ENCODE results near the gene AACS. TPM values are rescaled to one million over a fixed set of nuclear protein-coding genes. Genes with fewer than 3 reads are reported as not detected.

Gene AACS
- polyA plus RNA-seq, 1 donor (not counting 4 experiments of a cell fraction or from before 2014, with no cell fraction given), result 27.0 TPM

DNA sequence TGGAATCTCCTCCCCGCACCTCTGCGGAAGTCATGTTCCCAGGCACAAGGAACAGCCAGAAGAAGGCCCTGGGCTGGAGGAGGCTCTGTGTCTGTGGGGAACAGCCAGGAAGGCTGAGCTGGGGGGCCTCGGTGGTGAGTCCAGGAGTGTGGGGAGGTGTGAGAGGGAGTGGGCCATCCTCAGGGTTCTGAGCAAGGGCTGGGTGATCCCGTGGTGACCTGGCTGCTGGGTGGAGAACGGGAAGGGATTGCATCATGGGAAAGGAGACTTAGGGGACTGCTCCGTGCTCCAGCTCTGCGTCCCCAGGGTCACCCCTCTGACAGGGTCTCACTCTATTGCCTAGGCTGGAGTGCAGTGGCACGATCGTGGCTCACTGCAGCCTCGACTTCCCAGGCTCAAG, 13.8 kb downstream of the AACS start:
- H3K9me1 ChIP-seq (ENCODE audit: control insufficient read depth, extremely low read depth, insufficient read depth, low read length), result no peaks in the 10 kb centered on the region
- no peak overlapping the region for H2AFZ ChIP-seq (ENCODE audit: control insufficient read depth, low read length)
- H3K4me1 ChIP-seq (ENCODE audit: control insufficient read depth, extremely low read depth, insufficient read depth, low read length), result peaks cover 11% of the 10 kb centered on the region
- no peak overlapping the region for H3K4me3 ChIP-seq (ENCODE audit: control insufficient read depth in 2 of 3, extremely low read depth in 1 of 3, insufficient read depth in 2 of 3, low read depth in 1 of 3, low read length in 3 of 3)
- H3K79me2 ChIP-seq (ENCODE audit: control insufficient read depth, insufficient read depth, low read length), result peaks cover 2% of the 10 kb centered on the region
- dilution Hi-C loops (cut with MboI; ENCODE audit: extremely low pct_ligation_motif_present, low sequenced_read_pairs), result no loop called here
- no peaks in the 10 kb centered on the region for H3K27me3 ChIP-seq (ENCODE audit: control insufficient read depth, extremely low read depth, insufficient read depth, low read length)
- no peak for DNase-seq (ENCODE audit: low read depth, low spot score)
- FAIRE-seq, result no peak
- H3K9me3 ChIP-seq (ENCODE audit: control insufficient read depth, low read depth, low read length), result no peaks in the 10 kb centered on the region
- peak overlapping the region; percentile 91 for H3K27ac ChIP-seq (ENCODE audit: control insufficient read depth, insufficient read depth, low read length)
- TF ChIP-seq, protein P1, sequence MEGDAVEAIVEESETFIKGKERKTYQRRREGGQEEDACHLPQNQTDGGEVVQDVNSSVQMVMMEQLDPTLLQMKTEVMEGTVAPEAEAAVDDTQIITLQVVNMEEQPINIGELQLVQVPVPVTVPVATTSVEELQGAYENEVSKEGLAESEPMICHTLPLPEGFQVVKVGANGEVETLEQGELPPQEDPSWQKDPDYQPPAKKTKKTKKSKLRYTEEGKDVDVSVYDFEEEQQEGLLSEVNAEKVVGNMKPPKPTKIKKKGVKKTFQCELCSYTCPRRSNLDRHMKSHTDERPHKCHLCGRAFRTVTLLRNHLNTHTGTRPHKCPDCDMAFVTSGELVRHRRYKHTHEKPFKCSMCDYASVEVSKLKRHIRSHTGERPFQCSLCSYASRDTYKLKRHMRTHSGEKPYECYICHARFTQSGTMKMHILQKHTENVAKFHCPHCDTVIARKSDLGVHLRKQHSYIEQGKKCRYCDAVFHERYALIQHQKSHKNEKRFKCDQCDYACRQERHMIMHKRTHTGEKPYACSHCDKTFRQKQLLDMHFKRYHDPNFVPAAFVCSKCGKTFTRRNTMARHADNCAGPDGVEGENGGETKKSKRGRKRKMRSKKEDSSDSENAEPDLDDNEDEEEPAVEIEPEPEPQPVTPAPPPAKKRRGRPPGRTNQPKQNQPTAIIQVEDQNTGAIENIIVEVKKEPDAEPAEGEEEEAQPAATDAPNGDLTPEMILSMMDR (optimal IDR thresholded peaks at IDR 0.05 in 1 of 3, IDR thresholded peaks at IDR 0.05 in 1 of 3, conservative IDR thresholded peaks at IDR 0.05 in 1 of 3; ENCODE audit: extremely low read depth in 1 of 3, insufficient read depth in 2 of 3, low read length in 3 of 3), result no peak
- no peak for TF ChIP-seq EZH2 (IDR thresholded peaks at IDR 0.05; ENCODE audit: low read length)
- H4K20me1 ChIP-seq (ENCODE audit: control insufficient read depth, extremely low read depth, insufficient read depth, low read length), result no peaks in the 10 kb centered on the region
- no peak overlapping the region for H3K4me2 ChIP-seq (ENCODE audit: control insufficient read depth, extremely low read depth, insufficient read depth, low read depth, low read length)
- H3K36me3 ChIP-seq (ENCODE audit: control insufficient read depth in 2 of 2, extremely low read depth in 1 of 2, insufficient read depth in 2 of 2, low read length in 2 of 2), result peaks cover 21% of the 10 kb centered on the region in 2 experiments
- H3K9ac ChIP-seq (ENCODE audit: control insufficient read depth, extremely low read depth, insufficient read depth, low read length), result no peak overlapping the region

DNA sequence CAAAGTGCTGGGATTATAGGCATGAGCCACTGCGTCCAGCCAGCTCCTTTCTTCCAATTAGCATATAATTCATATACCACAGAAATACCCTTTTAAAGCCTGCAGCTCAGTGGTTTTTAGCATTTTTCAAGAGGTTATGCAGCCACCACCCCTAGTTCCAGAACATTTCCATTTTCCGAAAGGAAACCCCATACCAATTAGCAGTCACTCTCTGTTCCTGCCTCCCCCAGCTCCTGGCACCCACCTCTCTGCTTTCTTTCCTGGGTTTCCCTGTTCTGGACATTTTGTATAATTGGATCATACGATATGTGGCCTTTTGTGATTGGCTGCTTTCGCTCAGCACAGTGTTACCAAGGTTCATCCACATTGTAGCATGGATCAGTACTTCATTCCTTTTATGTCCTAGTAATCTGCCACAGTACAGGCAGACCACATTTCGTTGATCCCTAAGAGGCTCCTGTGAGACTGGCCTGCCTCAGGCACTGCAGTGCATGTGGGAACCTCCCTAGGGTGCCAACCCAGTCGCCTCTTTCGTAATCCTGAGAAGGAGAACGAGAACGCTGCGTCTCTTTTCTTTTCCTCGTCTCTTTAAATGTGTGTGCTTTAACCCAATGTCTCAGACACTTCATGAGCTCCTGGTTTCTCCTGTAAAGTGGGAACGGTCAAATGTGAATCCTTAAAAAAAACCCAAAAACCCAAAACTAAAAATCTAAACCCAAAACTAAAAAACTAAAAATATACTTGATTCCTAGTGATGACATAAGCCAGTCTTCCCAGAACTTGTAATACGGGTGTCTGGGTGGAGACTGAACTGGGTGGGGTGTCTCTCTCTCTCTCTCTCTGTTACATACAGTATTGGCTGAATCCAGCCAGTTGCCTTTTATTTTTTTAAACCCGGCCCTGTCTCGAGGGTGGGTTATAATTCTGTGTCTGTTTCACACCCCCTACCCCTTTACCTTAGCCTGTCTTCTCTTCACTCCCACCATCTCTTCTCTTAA, 14.7 kb downstream of the AACS start:
- no peaks in the 10 kb centered on the region for H4K20me1 ChIP-seq (ENCODE audit: control insufficient read depth, extremely low read depth, insufficient read depth, low read length)
- peak overlapping the region; percentile 8 for H2AFZ ChIP-seq (ENCODE audit: control insufficient read depth, low read length)
- FAIRE-seq (peak; percentile 88), DNase-seq (ENCODE audit: low read depth, low spot score) (peak; percentile 30)
- peak overlapping the region; percentile 74 for H3K9ac ChIP-seq (ENCODE audit: control insufficient read depth, extremely low read depth, insufficient read depth, low read length)
- peak overlapping the region; percentile 91 for H3K27ac ChIP-seq (ENCODE audit: control insufficient read depth, insufficient read depth, low read length)
- H3K27me3 ChIP-seq (ENCODE audit: control insufficient read depth, extremely low read depth, insufficient read depth, low read length), result no peaks in the 10 kb centered on the region
- TF ChIP-seq, protein P1 (optimal IDR thresholded peaks at IDR 0.05 in 1 of 3, IDR thresholded peaks at IDR 0.05 in 1 of 3, conservative IDR thresholded peaks at IDR 0.05 in 1 of 3; ENCODE audit: extremely low read depth in 1 of 3, insufficient read depth in 2 of 3, low read length in 3 of 3), result no peak
- no peak for TF ChIP-seq EZH2 (IDR thresholded peaks at IDR 0.05; ENCODE audit: low read length)
- dilution Hi-C loops (cut with MboI; ENCODE audit: extremely low pct_ligation_motif_present, low sequenced_read_pairs), result no loop called here
- peaks cover 2% of the 10 kb centered on the region for H3K79me2 ChIP-seq (ENCODE audit: control insufficient read depth, insufficient read depth, low read length)
- peaks cover 11% of the 10 kb centered on the region for H3K4me1 ChIP-seq (ENCODE audit: control insufficient read depth, extremely low read depth, insufficient read depth, low read length)
- peaks cover 21 to 25% of the 10 kb centered on the region in 2 experiments for H3K36me3 ChIP-seq (ENCODE audit: control insufficient read depth in 2 of 2, extremely low read depth in 1 of 2, insufficient read depth in 2 of 2, low read length in 2 of 2)
- no peaks in the 10 kb centered on the region for H3K9me3 ChIP-seq (ENCODE audit: control insufficient read depth, low read depth, low read length)
- H3K9me1 ChIP-seq (ENCODE audit: control insufficient read depth, extremely low read depth, insufficient read depth, low read length), result no peaks in the 10 kb centered on the region
- peak overlapping the region; percentile 83 for H3K4me2 ChIP-seq (ENCODE audit: control insufficient read depth, extremely low read depth, insufficient read depth, low read depth, low read length)
- H3K4me3 ChIP-seq (ENCODE audit: control insufficient read depth in 2 of 3, extremely low read depth in 1 of 3, insufficient read depth in 2 of 3, low read depth in 1 of 3, low read length in 3 of 3), result peak overlapping the region in 2 of 3 experiments; percentile 25 to 46
